HG03558 (cell line): Measurements from ENCODE around the gene ZNF738.
"Not testable (repeated sequence)": the region's sequence is repeated elsewhere in the genome, so short reads cannot be mapped to it uniquely, and the experiment has no call there.

ENCODE experiments used
- ATAC-seq: cut with Tn5 transposase; IDR thresholded peaks from one replicate; pipeline ENCODE4 v1.9.1; 2021; ENCODE audit warnings: moderate number of reproducible peaks; ENCODE audit not compliant: unreplicated experiment; ENCODE audit errors: extremely low read depth

Gene ZNF738

DNA sequence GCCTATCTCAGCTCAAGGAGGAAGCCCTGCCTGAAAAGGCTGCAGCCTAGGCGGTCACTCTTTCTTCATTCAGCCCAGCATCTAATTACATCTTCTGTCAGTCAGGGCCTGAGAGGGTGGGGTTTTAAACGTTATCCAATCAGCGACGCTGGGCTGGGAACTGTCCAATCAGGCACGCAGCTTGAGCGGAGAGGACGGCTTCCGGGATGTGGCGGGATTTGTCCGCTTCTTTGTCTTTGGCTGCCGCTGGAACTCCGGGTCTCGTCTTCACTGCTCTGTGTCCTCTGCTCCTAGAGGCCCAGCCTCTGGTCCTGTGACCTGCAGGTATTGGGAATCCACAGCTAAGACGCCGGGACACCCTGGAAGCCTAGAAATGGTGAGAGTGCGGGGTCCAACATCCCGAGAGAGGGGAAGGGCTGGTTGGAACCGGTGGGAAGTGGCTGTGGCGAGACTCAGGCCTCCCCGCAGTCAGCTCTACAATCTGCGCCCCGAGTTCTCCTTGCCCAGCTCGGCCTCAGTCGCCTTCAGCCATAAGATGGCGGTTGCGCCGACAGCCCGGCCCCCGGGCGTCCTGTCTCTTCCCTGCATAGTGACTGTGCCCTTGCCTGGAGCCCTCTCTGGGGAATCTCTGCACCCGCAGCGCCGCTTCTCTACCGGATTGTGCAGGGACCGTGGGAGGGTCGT lies at the start of gene ZNF738:
Gene ZNF738 (plus strand): TSS at position 233 of the 684 bp plus-strand sequence. CDS start 141 bp downstream, at position 374.
- peak; percentile 87 for ATAC-seq

DNA sequence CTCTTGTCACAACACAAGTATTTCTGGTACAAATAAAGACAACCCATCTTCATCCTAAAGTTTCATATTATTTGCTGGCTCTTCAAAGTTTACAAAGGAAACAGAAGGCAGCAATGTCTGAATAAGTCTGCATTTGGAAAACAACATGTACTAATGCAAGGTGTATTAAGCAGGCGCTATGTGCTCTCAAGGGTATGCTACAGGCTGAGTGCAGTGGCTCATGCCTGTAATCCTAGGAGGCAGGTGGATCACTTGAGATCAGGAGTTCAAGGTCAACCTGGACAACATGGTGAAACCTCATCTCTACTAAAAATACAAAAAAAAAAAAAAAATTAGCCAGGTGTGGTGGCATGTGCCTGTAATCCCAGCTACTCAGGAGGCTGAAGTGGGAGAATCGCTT lies 46.0 kb upstream of the ZNF738 start:
- not testable (repeated sequence) for ATAC-seq

DNA sequence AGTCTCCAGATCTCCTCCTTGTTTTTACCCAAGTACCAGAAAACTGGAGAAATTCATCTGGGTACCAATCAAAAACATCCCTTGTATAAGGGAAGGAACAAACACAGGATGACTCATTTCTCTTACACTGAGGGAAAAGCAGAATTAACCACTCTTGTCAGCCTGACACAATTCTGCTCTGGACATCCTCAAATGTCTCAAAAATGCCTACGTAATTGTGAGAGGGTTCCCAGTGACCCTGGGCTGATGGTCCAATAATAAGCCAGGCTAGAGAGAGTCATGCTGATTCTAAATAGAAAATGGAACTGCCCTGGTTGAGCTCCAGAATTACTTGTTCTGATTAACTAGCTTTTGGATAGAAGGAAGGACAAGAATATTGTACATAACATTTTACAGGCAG lies 44.1 kb upstream of the ZNF738 start:
- ATAC-seq, result no peak

DNA sequence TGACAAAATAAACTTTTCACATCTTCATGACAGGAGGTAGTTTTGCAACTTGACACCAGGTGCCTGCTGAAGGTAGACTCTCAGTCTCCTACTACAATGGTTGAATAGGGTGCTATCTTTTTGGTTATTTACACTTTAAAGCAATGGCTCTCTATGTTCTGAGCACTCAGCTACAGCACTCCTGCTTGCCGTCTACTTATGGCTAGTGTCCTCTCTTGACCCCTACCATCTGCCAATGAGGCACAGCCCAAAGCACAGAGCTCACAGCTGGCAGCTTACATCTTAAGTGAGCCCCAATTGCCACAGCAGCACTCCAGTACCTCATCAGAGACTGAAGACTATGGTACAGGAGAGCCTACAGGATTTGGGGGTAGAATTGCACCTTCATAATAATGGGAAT lies 41.0 kb upstream of the ZNF738 start:
- no peak for ATAC-seq

DNA sequence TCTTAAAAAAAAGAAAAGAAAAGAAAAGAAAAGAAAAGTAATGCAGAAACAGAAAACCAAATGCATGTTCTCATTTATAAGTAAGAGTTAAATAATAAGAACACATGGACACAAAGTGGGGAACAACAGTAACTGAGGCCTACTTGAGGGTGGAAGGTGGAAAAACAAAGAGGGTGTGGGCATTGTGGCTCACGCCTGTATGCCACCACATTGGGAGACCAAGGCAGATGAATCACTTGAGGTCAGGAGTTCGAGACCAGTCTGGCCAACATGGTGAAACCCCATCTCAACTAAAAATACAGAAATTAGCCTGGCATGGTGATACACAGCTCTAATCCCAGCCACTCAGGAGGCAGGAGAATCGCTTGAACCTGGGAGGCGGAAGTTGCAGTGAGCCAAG lies 37.7 kb upstream of the ZNF738 start:
- no peak for ATAC-seq

DNA sequence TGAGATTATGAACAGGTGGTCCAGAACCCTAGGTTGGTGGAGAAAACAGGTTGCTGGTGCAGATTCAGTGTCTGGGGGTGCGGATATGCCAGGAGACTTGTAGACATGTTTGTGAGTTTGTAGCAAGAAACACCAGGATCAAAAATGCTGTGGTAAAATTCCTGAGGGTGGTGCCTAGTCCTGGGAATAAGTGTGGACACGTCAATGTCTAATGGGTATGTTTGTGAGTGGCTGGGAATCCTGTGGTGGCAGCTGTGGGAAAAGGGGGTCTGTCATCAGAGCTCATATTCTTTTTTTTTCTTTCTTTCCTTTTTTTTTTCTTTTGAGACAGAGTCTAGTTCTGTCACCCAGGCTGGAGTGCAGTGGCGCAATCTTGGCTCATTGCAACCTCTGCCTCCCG lies 36.8 kb upstream of the ZNF738 start:
- no peak for ATAC-seq

DNA sequence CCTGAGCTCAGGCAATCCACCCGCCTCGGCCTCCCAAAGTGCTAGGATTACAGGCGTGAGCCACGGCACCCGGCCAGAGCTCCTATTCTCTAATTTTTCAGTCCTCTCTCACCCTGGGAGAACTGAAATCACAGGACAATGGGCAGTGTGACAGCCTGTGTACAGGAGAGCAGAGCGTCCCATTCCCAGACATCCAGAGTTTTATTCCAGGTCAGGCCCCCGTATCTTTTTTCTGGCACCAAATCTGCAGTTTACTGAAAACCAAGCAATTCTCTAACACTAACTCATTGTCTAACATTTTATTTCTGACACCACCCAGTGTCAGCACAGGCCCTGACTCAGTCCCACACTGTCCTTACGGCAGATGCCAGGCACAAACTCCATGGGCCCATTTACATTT lies 36.3 kb upstream of the ZNF738 start:
- no peak for ATAC-seq

DNA sequence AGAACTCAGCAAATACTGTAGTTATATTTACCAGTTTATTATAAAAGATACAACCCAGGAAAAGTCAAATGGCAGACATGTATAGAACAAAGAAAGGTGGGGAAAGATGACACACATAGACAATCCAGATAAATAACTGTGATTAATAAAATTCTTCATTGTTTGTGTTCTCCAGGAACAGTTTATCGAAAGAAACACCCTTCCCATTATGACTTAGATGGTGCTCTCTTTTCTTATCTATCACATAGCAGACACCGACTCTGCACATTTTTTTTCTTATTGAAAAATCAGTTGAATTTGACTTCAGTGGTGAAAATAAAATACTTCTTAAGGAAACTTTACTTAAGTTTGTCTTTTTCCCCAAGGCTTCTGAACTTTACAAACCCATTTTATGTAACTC lies 35.8 kb upstream of the ZNF738 start:
- no peak for ATAC-seq

DNA sequence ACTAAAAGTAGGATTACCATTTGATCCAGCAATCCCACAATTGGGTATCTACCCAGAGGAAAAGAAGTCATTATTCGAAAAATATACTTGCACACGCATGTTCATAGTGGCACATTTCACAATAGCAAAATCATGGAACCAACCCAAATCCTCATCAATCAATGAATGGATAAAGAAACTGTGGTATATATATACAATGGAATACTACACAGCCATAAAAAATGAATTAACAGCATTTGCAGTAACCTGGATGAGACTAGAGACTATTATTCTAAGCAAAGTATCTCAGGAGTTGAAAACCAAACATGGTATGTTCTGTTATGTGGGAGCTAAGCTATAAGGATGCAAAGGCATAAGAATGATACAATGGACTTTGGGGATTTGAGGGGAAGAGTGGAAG lies 32.6 kb upstream of the ZNF738 start:
- no peak for ATAC-seq

DNA sequence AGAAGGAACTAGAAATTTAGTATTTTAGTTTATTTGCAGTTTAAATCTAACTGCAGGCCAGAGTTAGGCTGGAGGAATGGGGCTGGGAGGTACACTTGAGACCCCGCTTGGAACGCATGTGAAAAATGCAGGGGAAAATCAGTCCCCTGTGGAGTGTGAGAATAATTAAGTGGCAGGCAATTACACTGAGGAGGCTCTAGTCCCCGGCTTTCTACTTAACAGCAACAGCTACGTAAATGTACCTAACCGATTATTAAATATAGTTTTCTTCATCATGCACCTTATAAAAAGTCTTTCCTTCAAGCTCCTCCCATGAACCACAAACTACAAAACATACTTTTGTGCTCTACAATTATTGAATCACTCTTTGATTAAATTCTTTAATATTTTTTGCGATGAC lies 30.4 kb upstream of the ZNF738 start:
- no peak for ATAC-seq

DNA sequence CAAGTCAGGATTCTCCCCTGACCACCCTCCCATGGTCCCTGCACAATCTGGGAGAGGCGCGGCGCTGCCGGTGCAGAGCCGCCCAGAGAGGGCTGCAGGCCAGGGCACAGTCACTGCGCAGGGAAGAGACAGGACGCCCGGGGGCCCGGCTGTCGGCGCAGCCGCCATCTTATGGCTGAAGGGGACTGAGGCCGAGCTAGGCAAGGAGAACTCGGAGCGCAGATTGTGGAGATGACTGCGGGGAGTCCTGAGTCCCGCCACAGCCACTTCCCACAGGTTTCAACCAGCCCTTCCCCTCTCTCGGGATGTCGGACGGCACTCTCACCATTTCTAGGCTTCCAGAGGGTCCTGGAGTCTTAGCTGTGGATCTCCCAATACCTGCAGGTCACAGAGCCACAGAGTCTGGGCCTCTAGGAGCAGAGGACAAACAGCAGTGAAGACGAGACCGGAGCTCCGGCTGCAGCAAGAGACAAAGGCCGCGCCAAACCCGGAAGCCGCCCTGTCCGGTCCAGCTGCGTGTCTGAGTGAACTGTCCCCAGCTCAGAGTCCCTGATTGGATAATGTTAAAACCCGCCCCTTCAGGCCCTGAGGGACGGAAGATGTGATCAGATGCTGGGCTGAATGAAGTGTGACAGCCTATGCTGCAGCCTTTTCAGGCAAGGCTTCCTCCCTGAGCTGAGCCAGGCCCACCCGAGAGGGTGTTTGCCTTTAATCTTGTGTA lies 29.8 kb upstream of the ZNF738 start, which contains the start of gene ZNF708:
Gene ZNF708 (minus strand): TSS at position 526 of the 721 bp plus-strand sequence. CDS start 198 bp downstream, at position 328.
- ATAC-seq, result peak; percentile 96

DNA sequence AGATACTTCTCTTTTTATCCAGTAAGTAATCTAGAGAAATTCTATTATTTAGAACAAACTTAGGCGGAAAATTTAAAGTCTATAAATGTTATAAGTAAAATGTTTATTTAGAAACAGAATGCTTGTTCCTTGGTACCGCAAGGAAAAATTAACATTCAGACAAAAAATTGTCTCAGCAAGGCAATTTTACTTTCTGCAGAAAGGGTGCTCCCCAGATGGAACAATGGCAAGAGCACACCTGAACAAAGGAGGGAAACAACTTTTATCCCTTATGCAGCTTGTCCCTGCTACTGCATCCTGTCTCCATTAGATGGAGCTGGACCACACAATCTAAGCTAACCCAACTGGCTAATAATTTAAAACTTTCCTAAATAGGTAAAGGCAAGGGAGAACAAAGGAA lies 23.1 kb upstream of the ZNF738 start:
- no peak for ATAC-seq

DNA sequence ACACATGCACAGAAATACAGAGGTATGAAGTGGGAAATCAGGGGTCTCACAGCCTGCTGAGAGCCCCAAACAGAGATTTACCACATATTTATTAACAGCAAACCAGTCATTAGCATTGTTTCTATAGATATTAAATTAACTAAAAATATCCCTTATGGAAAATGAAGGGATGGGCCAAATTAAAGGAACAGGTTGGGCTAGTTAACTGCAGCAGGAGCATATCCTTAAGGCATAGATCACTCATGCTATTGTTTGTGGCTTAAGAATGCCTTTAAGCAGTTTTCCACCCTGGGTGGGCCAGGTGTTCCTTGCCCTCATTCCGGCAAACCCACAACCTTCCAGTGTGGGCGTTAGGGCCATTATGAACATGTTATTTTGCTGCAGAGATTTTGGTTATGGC lies 14.0 kb upstream of the ZNF738 start:
- not testable (repeated sequence) for ATAC-seq

DNA sequence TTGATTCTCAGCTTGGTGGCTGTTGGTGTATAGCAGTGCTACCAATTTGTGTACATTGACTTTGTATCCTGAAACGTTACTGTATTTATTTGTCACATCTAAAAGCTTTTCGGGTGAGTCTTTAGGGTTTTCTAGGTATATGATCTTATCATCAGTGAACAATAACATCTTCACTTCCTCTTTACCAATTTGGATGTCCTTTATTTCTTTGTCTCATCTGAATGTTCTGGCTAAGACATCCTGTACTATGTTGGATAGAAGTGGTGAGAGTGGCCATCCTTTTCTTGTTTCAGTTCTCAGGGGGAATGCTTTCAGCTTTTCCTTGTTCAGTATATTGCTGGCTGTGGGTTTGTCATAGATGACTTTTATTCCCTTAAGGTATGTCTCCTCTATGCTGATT lies 6.0 kb upstream of the ZNF738 start:
- ATAC-seq, result no peak

DNA sequence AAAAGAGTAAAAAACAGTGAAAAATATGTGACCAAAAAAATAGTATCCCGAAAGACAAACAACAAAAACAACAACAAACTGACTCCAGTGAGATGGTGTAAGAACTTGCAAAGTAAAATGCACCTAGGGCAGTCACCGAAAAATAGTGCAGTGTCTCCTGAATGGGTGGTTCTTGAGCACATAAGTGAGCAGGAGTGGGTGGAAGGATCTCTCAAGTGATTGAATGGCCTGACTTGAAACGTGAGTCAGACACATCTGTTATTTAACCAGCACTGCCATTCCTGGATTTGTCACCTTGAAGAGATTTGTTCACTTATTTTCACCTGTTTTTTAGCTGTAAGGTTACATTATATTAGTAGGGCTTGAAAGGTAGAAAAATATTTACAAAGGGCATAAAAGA lies 3.5 kb downstream of the ZNF738 start:
- no peak for ATAC-seq

DNA sequence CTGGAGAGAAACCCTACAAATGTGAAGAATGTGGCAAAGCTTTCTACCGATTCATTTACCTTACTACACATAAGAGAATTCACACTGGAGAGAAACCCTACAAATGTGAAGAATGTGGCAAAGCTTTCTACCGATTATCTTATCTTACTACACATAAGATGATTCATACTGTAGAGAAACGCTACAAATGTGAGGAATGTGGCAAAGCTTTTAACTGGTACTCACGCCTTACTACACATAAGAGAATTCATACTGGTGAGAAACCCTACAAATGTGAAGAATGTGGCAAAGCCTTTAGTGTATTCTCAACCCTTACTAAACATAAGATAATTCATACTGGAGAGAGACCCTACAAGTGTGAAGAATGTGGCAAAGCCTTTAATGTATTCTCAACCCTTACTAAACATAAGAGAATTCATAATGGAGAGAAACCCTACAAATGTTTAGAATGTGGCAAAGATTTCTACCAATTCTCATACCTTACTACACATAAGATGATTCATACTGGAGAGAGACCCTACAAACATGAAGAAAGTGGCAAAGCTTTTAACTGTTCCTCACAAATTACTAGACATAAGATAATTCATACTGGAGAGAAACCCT lies 25.3 kb downstream of the ZNF738 start:
- no peak for ATAC-seq

DNA sequence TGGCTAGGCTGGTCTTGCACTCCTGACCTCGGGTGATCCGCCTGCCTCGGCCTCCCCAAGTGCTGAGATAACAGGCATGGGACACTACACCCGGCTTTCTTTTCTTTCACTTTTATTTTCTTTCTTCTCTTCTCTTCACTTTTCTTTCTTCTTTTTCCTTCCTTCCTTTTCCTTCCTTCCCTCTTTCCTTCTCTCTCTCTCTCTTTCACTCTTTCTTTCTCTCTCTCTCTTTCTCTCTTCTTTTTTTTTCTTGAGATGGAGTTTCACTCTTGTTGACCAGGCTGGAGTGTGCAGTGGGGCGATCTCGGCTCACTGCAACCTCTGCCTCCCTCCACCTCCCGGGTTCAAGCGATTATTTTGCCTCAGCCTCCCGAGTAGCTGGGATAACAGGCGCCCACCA lies 37.3 kb downstream of the ZNF738 start:
- no peak for ATAC-seq

DNA sequence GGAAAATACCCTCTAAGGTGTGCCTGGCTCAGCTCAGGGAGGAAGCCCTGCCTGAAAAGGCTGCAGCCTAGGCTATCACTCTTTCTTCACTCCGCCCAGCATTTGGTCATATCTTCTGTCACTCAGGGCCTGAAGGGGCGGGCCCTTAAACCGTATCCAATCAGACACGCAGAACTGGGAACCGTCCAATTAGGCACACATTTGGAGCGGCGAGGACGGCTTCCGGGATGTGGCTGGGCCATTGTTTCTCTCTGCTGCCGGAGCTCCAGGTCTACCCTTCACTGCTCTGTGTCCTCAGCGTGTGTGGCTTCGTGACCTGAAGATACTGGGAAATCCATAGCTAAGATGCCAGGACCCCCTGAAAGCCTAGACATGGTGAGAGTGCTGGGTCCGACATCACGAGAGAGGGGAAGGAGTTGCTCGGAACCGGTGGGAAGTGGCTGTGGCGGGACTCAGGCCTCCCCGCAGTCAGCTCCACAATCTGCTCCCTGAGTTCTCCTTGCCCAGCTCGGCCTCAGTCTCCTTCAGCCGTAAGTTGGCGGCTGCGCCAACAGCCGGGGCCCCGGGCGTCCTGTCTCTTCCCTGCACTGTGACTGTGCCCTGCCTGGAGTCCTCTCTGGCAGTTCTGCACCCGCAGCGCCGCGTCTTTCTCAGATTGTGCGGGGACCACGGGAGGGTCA lies 38.2 kb downstream of the ZNF738 start, which contains the start of gene ZNF493:
Gene ZNF493 (plus strand): TSS at position 241 of the 680 bp plus-strand sequence. CDS start 105 bp downstream, at position 346.
- peak; percentile 99 for ATAC-seq

DNA sequence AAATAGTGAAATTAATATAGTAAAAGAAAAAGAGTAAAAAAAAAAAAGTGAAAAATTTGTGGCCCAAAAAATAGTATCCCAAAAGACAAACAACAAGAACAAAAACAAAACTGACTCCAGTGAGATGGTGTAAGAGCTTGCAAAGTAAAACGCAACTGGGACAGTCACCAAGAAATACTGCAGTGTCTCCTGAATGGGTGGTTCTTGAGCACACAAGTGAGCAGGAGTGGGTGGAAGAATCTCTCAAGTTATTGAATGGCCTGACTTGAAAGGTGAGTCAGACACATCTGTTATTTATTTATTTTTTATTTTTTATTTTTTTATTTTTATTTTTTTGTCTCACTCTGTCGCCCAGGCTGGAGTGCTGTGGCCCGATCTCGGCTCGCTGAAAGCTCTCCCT lies 40.1 kb downstream of the ZNF738 start:
- no peak for ATAC-seq

DNA sequence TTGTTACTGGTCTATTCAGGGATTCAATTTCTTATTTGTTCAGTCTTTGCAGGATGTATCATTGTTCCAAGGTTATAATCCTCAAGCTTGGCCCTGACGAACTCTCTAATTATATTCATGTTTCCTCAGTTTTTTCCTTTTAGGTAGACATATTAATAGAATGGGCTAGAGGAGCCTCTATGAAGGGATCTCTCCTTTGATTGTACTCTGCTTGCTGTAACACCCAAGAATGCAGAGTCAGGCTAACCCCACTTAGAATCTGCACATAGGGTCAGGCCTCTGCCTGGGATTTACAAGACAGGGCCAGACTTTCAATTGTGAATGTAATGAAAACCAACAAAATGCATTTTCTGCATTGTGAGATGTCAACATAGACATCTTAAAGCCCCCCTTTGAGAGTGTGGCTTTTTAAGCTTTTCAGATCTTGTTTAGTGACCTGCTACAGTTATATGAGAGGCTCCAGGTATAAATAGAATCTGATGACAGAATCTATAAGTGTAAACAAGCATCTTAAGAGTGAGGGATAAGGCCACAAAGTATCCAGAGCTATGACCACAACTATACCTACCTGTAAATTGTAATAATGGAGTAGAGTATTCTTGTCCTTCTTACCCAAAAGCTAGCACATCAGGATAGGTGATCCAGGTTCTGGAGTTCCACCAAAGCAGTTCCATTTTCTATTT lies 43.6 kb downstream of the ZNF738 start:
- no peak for ATAC-seq
